CD4-positive, alpha-beta T cell treated with Interleukin-4 for 1 hour (primary cell): ENCODE data around the gene DPM2.

Source experiments
- DNase-seq, 2 donors: peaks; one replicate each; pipeline ENCODE4 v3.0.0-alpha.2; 2020 to 2022

The DPM2 gene

GRCh38 chr9:127916720-127917581 is 20.7 kb downstream of the DPM2 start, which contains the start of gene ST6GALNAC4:
ST6GALNAC4 (minus strand) TSS chr9:127917041; CDS start chr9:127916419, 622 bp downstream.
- peak; percentile 95 for DNase-seq

GRCh38 chr9:127915801-127916719 is 21.6 kb downstream of the DPM2 start:
- peak; percentile 60 to 83 for DNase-seq

GRCh38 chr9:127915325-127915752 is 22.3 kb downstream of the DPM2 start:
- DNase-seq: no peak

- no peak for DNase-seq
Measured at GRCh38 chr9:127913682-127914081, 24.0 kb downstream of the DPM2 start.

- no peak for DNase-seq
Measured at GRCh38 chr9:127912882-127913281, 24.8 kb downstream of the DPM2 start.

- no peak for DNase-seq
Measured at GRCh38 chr9:127912296-127912695, 25.4 kb downstream of the DPM2 start.

GRCh38 chr9:127910613-127911205 is 26.9 kb downstream of the DPM2 start:
- peak in 1 of 2 donors; percentile 46 for DNase-seq

- DNase-seq: no peak
Measured at GRCh38 chr9:127909839-127910273, 27.8 kb downstream of the DPM2 start.

- DNase-seq: no peak
Measured at GRCh38 chr9:127908660-127908926, 29.1 kb downstream of the DPM2 start.

GRCh38 chr9:127907867-127908659 is 29.6 kb downstream of the DPM2 start:
- no peak for DNase-seq

- DNase-seq: peak; percentile 80 to 86
Measured at GRCh38 chr9:127905788-127906191, 31.9 kb downstream of the DPM2 start.

- DNase-seq: peak; percentile 73 to 81
Measured at GRCh38 chr9:127905004-127905728, 32.5 kb downstream of the DPM2 start.

GRCh38 chr9:127904561-127905003 is 33.1 kb downstream of the DPM2 start:
- DNase-seq: no peak

GRCh38 chr9:127903557-127904475 is 33.8 kb downstream of the DPM2 start:
- DNase-seq: peak; percentile 69 to 73

- DNase-seq: peak; percentile 62 to 68
Measured at GRCh38 chr9:127899128-127899943, 38.3 kb downstream of the DPM2 start, which contains the start of gene ST6GALNAC6. ST6GALNAC6 (minus strand) TSS chr9:127899603; CDS start chr9:127897981, 1,622 bp downstream.

GRCh38 chr9:127898433-127899127 is 39.1 kb downstream of the DPM2 start:
- DNase-seq: no peak

GRCh38 chr9:127897193-127897692 is 40.4 kb downstream of the DPM2 start:
- DNase-seq: no peak

- DNase-seq: no peak
Measured at GRCh38 chr9:127896395-127897192, 41.1 kb downstream of the DPM2 start.
